Skeletal muscle cell (primary cell): Measurements from ENCODE around the gene PLD1.
"Not testable (repeated sequence)": the region's sequence is repeated elsewhere in the genome, so short reads cannot be mapped to it uniquely, and the experiment has no call there.

Source experiments
- DNase-seq: peaks from one replicate; pipeline ENCODE4 v3.0.0-alpha.2; 2010; ENCODE audit warnings: low read depth
- H3K4me3 ChIP-seq: 2 replicates; pipeline ENCODE4 v1.5.1; 2011; ENCODE audit warnings: low read depth, mild to moderate bottlenecking, control low read depth, low read length, moderate library complexity

PLD1 gene

GRCh38 chr3:171729452-171730334, 80.6 kb downstream of the PLD1 start:
- no peak for DNase-seq

GRCh38 chr3:171727288-171727687, 83.0 kb downstream of the PLD1 start:
- no peak overlapping the region for H3K4me3 ChIP-seq
- DNase-seq, result no peak

More at GRCh38 chr3:171729452-171730334, 80.6 kb downstream of the PLD1 start:
- H3K4me3 ChIP-seq, result no peak overlapping the region

GRCh38 chr3:171718493-171719185, 91.6 kb downstream of the PLD1 start:
- DNase-seq, result no peak
- H3K4me3 ChIP-seq, result no peak overlapping the region

GRCh38 chr3:171715155-171715554, 95.1 kb downstream of the PLD1 start:
- H3K4me3 ChIP-seq, result no peak overlapping the region
- no peak for DNase-seq

GRCh38 chr3:171712171-171712938, 97.9 kb downstream of the PLD1 start:
- no peak overlapping the region for H3K4me3 ChIP-seq
- no peak for DNase-seq

GRCh38 chr3:171711461-171712170, 98.7 kb downstream of the PLD1 start:
- DNase-seq, result no peak
- no peak overlapping the region for H3K4me3 ChIP-seq

- no peak for DNase-seq
- H3K4me3 ChIP-seq, result no peak overlapping the region
These were observed 99.9 kb downstream of the PLD1 start for GRCh38 chr3:171710359-171710758.

- no peak for DNase-seq
- H3K4me3 ChIP-seq, result no peak overlapping the region
These were observed 105.5 kb downstream of the PLD1 start for GRCh38 chr3:171704814-171705213.

GRCh38 chr3:171704002-171704401, 106.3 kb downstream of the PLD1 start:
- no peak for DNase-seq
- H3K4me3 ChIP-seq, result no peak overlapping the region

GRCh38 chr3:171703144-171703543, 107.1 kb downstream of the PLD1 start:
- no peak for DNase-seq
- H3K4me3 ChIP-seq, result no peak overlapping the region

GRCh38 chr3:171700653-171701052, 109.6 kb downstream of the PLD1 start:
- H3K4me3 ChIP-seq, result no peak overlapping the region
- peak; percentile 5 for DNase-seq

- no peak for DNase-seq
- H3K4me3 ChIP-seq, result no peak overlapping the region
These were observed 110.1 kb downstream of the PLD1 start for GRCh38 chr3:171700157-171700556.

- no peak for DNase-seq
These were observed 110.7 kb downstream of the PLD1 start for GRCh38 chr3:171699601-171700000.

GRCh38 chr3:171696805-171697204, 113.5 kb downstream of the PLD1 start:
- DNase-seq, result no peak
- H3K4me3 ChIP-seq, result no peak overlapping the region

More at GRCh38 chr3:171699601-171700000, 110.7 kb downstream of the PLD1 start:
- no peak overlapping the region for H3K4me3 ChIP-seq

- no peak overlapping the region for H3K4me3 ChIP-seq
- DNase-seq, result no peak
These were observed 114.9 kb downstream of the PLD1 start for GRCh38 chr3:171695426-171695825.

- no peak for DNase-seq
- no peak overlapping the region for H3K4me3 ChIP-seq
These were observed 115.4 kb downstream of the PLD1 start for GRCh38 chr3:171694888-171695287.

GRCh38 chr3:171692551-171692950, 117.7 kb downstream of the PLD1 start:
- not testable (repeated sequence) for DNase-seq, H3K4me3 ChIP-seq

GRCh38 chr3:171691485-171691884, 118.8 kb downstream of the PLD1 start:
- H3K4me3 ChIP-seq, result no peak overlapping the region
- DNase-seq, result no peak

- H3K4me3 ChIP-seq, result no peak overlapping the region
- no peak for DNase-seq
These were observed 120.0 kb downstream of the PLD1 start for GRCh38 chr3:171690281-171690680.
